ENCODE data around the gene SPSB3.

SPSB3 gene

GRCh38 chr16:1782408-1783264 lies at the start of gene SPSB3, which contains the start of gene NUBP2:
Gene SPSB3, minus strand, starts transcription at chr16:1782571. Its CDS starts 1,088 bp downstream, at chr16:1781483.
Gene NUBP2, plus strand, starts transcription at chr16:1782960. Its CDS starts 61 bp downstream, at chr16:1783021.
- ChIA-PET CTCF (interaction anchor here (0.8 to 2.7 kb wide), 7 partner anchors 9 to 147 kb away, joined by 3 to 9 read pairs (median 3); partner anchors contain the start of genes EME2, IGFALS and MRPS34), POLR2A (interaction anchor here (0.7 to 2.0 kb wide), 9 partner anchors 9 to 362 kb away, joined by 3 to 31 read pairs (median 8); partner anchors contain the start of genes EME2, FAHD1, HAGH and MAPK8IP3)
- H3K4me3 ChIP-seq (ENCODE audit: low read depth, low read length): peak within 1 kb of the TSS; percentile 81
- no peak for TF ChIP-seq CTCF (IDR thresholded peaks at IDR 0.05; ENCODE audit: insufficient read depth, low read length, missing control alignments)
- DNase-seq (ENCODE audit: low read depth, low spot score): peak; percentile 100

- ChIA-PET CTCF (no interaction called here), POLR2A (interaction anchor here (1.3 kb wide), 1 partner anchor 13 kb away, joined by 3 read pairs; no protein-coding TSS in a partner anchor)
- no peak for TF ChIP-seq CTCF (IDR thresholded peaks at IDR 0.05; ENCODE audit: insufficient read depth, low read length, missing control alignments)
These were observed 49.1 kb upstream of the SPSB3 start for GRCh38 chr16:1831186-1832075.

GRCh38 chr16:1830213-1830612 lies 47.8 kb upstream of the SPSB3 start:
- TF ChIP-seq CTCF (IDR thresholded peaks at IDR 0.05; ENCODE audit: insufficient read depth, low read length, missing control alignments): no peak
- no peak for DNase-seq (ENCODE audit: low read depth, low spot score)
- ChIA-PET CTCF (interaction anchor here (0.6 kb wide), 1 partner anchor 17 kb away, joined by 3 read pairs; no protein-coding TSS in a partner anchor), POLR2A (no interaction called here)
- H3K4me3 ChIP-seq (ENCODE audit: low read depth, low read length): no peak overlapping the region

More at GRCh38 chr16:1831186-1832075, 49.1 kb upstream of the SPSB3 start:
- DNase-seq (ENCODE audit: low read depth, low spot score): no peak
- no peak overlapping the region for H3K4me3 ChIP-seq (ENCODE audit: low read depth, low read length)

- POLR2A ChIA-PET: interaction anchor here (2.5 kb wide), 1 partner anchor 136 kb away, joined by 6 read pairs; the partner anchor contains the start of gene RPS2
- CTCF ChIA-PET: interaction anchor here (1.0 kb wide), 1 partner anchor 15 kb away, joined by 3 read pairs; no protein-coding TSS in a partner anchor
- peak overlapping the region; percentile 99 for H3K4me3 ChIP-seq (ENCODE audit: low read depth, low read length)
- no peak for DNase-seq (ENCODE audit: low read depth, low spot score)
- no peak for TF ChIP-seq CTCF (IDR thresholded peaks at IDR 0.05; ENCODE audit: insufficient read depth, low read length, missing control alignments)
These were observed 46.5 kb upstream of the SPSB3 start for GRCh38 chr16:1828645-1829410.

- peak; percentile 75 for DNase-seq (ENCODE audit: low read depth, low spot score)
- ChIA-PET CTCF (interaction anchor here (1.0 to 1.1 kb wide), 3 partner anchors 11 to 103 kb away, joined by 4 to 6 read pairs (median 5); no protein-coding TSS in a partner anchor), POLR2A (interaction anchor here (0.5 to 2.5 kb wide), 8 partner anchors 14 to 437 kb away, joined by 3 to 8 read pairs (median 4); partner anchors contain the start of genes NUBP2, RPS2, SPSB3 and TRAF7)
- peak within 1 kb of the TSS; percentile 99 for H3K4me3 ChIP-seq (ENCODE audit: low read depth, low read length)
- no peak for TF ChIP-seq CTCF (IDR thresholded peaks at IDR 0.05; ENCODE audit: insufficient read depth, low read length, missing control alignments)
These were observed 44.6 kb upstream of the SPSB3 start, which contains the start of the genes FAHD1 and HAGH for GRCh38 chr16:1826691-1827573. Gene FAHD1, plus strand, starts transcription at chr16:1827206. Its CDS starts 33 bp downstream, at chr16:1827239. Gene HAGH, minus strand, starts transcription at chr16:1826825. Its CDS starts 38 bp downstream, at chr16:1826787.
